GM21526 (cell line): Measurements from ENCODE around the gene FMNL2.

ENCODE experiments used
- ATAC-seq: cut with Tn5 transposase; IDR thresholded peaks from one replicate; pipeline ENCODE4 v1.9.1; 2021; ENCODE audit warnings: moderate library complexity; ENCODE audit not compliant: unreplicated experiment, low FRiP score

The FMNL2 gene

DNA sequence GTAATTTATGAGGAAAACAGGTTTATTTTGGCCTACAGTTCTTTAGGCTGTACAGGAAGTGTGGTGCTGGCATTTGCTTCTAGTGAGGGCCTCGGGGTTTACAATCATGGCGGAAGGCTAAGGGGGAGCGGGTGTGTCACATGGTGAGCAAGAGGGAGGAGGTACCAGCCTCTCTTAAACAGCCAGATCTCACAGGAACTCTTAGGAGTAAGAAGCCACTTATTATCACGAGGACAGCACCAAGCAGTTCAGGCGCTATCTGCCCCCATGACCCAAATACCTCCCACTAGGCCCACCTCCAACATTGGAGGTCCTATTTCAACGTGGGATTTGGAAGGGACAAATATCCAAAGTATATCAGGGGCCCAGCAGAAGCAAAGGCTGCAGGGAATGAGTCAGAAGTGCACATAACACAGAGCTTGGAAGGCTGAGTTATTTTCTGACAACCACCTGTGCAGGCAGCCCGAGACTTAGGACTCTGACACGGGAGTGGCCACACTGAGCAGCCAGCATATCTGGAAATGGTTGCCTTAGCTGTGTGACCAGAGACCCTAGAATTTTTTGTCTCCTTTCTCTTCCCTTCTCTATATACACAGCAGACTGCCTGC lies 211.4 kb downstream of the FMNL2 start:
- no peak for ATAC-seq

DNA sequence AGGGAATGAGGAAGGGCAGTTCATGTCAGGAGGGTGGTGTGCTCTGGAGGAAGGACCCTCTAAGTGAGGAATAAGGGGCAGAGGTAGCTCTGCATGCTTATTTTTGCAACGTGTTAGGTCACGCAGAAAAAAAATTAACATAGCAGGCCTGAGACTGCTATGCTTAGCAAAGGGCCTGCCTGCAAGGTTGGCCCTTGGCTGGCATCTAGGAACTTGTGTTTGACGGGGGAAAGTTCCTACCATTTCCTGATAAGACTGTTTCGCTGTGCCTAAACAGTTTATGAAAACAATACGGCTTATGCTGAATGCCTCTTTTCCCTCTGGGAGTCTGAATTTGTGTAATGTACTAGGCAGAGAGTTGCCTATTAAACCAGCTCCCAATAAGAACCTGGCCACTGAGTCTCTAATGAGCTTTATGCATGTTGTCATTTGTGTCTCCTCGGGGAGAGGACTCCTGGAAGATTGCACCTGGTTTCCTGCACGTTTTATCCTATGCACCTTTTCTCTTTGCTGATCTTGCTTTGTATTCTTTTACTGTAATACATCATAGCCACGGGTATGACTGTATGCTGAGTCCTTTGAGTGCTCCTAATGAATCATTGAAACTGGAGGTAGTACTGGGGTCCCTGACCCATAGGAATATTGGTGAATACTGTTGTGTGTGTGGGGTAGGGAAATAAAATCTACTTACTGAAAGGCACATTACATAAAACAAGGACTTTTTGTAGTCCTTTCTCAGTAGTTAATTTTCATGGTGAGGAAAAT lies 213.3 kb downstream of the FMNL2 start:
- no peak for ATAC-seq

DNA sequence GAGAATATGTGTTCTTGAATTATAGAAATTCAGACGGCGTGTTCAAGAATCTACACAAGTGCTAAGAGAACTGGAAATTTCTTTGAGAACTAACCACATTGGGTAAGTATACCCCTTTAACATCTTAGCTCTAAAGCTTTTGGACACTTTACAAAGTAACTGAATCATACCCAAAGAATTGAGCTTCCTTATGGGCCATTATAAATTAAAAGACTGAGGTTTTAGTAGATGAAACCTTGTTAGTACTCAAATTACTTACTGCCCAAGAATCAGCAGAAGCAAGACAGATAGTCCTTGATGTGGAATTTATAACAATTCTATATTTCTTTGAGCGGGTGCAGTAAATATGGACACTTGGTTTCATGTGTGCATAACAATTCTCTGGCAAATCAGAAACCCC lies 214.0 kb downstream of the FMNL2 start:
- no peak for ATAC-seq

DNA sequence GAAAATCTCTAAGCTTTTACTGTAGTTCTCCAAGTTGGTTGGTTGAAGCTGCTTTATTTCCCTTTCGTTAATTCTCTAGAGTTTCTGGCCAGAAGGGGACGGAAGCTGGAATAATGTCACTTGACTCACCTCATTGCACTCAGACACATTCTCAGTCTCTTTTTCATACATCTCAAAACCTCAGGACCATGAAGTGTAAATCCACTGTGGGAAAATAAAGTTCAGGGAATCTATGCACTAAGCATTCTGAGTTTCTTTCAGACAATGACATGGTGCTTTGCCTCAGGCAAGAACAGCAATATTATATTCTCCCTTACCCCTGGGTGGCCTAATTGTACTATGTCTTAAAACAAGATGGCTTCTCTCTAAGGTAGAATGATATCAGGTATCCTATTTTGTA lies 214.4 kb downstream of the FMNL2 start:
- no peak for ATAC-seq

DNA sequence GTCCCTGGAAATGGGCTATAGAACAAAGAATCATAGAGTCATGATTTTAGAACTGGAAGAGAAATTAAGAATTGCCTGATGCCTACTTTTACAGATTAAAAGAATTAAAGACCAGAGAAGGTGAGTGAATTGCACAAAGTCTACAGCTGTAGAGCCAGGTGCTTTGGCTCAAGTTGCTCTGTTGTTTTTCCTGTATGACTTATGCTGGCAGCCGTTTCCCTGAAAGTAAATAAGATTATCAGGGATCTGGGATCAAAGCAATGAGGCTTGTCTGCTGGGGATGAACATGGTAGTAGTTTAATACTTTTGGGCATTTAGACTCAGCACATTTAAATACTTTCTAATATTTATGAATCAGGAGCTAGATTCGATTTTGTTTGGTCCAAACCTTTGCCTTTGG lies 215.4 kb downstream of the FMNL2 start:
- ATAC-seq, result no peak

DNA sequence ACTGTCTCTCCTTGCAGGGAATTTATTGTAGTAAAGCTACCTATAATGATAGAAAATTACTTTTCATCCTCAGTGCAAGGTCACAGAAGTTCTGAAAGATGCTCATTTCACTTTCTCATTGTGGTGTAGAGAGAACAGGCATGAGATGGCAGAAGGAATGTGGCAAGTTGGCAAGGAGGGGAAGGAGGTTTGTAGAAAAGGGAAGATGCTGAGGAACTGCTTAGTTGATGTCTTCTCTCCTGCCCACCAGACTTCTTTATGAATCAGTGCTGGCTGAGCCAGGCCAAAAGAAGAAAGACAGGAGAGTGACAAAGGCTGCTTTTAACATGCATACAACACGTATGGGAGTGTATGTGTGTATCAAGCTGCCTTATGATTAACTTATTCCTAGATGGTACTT lies 217.9 kb downstream of the FMNL2 start:
- ATAC-seq, result no peak

DNA sequence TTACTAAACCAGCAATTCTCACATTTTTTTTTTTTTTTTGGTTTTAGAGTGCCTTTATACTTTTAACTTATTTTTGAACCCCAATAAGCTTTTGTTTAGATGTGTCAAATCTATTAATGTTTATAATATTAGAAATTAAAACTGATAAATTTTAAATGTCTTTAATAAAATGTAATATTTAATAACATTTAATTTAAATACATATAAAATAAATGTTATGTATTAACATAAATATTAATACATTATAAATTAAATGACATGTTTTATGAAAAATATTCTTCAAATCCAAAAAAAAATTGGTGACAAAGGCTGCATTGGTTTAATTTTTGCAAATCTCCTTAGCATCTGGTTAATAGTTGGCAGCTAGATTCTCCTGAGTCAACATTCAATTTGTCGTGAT lies 218.5 kb downstream of the FMNL2 start:
- ATAC-seq, result no peak

DNA sequence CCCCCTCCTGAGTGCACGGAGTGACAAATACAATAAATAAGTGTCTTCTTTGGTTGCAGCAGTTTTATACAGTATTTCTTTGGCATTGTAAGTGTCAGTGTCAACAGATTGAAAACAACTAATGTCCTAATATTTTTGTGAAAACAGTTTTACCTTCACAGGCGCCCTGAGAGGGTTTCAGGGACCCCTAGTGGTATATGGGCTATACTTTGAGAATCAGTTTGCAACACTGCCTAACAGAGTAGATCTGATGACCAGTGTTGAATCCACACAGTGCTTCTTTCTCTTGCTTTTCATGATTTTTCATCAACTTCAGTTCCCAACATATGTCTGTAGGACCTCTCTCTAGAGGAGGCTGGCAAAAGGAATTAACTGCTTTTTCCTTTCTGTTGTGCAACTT lies 220.1 kb downstream of the FMNL2 start:
- ATAC-seq, result peak; percentile 53

DNA sequence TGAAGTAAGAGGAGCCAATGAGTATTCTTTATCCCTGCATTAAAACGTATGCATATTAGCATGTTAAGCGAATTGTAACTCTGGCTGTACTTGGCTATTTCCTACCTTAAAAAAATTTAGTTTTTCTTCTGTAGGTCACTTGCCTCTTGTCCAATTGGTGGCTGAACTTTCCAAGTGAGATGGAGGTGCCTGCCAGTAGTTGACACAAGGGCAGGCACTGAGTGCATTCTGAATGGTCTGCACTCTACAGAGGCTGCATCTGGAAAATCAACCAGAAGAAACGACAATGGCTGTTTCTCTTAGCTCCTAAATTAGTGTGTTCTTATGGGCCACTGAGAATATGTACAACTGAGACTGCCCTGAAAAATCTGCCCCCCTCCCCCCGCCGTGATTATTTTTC lies 221.5 kb downstream of the FMNL2 start:
- ATAC-seq, result no peak

DNA sequence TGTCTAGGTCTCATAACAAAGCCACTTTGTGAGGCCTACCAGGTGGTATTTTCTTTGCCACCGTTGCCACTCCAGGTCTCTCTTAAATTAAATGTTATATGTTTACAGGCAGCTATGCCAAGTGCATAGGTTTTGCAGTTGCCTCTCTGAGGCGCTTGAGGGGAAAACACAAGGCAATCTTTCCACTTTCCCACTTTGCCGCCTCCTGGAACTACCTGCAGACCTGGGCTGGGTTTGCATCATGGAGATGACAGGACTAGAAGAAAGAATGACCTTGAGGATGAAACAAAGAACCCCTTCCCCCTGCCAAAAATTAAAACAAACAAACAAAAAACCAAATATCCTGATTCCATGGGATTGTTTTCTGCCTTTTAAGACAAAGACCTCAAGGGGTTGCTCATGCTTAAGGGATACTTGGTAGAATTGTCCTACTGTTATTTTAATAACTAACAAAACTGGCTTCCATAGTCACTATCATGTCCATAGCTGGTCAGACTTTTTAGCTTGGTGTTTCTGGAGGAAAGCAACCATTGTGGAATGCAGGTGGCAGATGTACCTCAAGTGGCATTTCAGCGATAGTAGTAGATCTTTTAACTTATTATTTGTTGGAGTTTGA lies 222.4 kb downstream of the FMNL2 start:
- no peak for ATAC-seq

DNA sequence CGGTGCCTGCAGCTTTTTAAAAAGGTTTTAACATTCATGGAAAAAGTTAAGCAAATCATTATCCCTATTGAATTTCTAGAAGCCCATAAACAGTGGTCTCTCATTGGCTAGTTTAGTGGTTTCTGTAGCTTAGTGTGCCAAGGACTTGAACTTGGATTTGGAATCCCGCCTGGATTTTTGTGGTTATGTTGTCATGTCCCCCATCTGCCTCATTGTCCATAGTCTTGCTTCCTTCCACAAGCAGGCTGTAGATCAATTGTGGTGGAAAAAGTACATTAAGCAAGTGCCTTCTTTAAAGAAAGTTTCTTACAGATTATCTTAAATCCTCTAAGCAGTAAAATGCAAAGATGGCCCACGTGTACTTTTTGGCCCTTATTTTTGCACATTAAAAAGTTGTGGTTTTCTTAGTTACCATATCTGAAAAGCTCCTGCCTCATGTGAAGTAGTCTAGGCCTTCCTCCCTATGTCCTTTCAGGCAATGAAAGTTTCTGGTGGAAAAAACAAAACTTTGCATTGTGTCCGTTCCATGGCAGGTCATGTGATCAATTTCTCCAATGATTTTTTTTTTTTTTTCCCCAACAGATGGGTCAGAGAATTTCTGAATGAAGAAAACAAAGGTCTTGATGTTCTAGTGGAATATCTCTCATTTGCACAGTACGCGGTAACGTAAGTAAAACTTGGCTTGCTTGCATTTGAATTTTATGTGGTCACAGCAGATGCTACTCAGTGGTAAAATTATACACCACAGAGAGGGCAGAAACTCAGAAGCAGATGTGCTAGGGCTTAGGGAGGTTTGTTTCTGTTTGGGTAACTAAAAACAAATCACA lies 223.4 kb downstream of the FMNL2 start:
- peak; percentile 69 for ATAC-seq

DNA sequence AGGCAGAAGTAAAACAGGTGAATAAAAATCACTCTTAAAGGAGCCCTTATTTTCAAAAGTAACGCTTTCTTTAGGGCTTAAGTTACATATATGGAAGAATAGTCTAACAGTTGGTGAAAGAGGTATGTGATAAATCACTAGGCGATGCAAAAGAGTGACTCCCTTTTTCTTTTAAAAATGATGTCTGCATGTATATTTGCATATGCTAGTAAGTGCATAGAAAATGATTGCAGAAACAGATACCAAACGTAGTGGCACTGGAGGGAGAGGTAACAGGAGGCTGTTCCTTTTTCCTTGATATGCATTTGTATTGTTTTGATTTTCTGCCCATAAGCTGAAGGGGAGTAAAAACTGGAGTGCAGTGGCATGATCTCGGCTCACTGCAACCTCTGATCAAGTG lies 224.0 kb downstream of the FMNL2 start:
- peak; percentile 19 for ATAC-seq

DNA sequence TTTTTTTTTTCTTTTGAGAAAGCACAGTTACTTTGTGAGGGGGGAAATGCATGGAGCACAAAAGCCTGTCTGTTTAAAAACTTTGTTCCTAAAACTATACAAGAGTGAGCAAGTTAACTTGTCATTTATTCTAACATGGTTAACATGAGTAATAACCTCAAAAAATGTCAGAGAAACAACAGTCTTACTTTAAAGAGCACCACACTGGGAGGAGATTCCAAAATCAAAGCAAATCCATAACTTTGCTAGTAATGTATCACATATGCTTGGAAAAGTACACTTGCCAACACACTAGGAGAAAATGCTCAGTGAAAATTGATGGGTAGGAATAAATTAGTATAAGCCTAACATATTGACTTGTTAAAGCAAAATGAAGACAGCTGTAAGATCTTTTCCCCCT lies 225.2 kb downstream of the FMNL2 start:
- ATAC-seq, result no peak

DNA sequence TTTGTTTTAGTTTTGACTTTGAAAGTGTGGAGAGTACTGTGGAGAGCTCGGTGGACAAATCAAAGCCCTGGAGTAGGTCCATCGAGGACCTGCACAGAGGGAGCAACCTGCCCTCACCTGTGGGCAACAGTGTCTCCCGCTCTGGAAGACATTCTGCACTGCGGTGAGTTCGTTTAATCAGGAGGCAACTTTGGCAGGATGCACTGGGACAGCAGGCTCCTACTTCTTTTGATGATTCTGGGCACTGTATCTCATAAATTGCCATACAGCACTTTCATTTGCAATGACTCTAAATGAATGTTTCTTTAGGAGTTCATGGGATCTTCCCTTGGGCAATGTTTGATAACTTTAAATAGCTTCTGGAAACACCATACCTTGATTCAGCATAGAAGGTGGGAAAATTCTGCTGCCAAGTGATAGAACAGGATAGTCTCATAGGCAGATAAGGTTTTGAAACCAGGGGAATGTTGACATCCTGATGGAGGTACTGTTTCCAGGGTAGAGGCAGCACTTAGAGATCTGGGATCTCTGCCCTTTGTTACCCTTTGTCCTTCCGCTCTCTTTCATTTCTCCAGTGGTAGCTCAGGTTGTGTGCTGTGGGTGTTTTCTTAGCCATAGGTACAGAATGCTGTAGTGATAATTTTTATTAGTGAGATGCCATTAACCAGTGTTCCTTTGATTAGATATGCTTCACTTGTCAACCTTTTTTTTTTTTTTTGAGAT lies 226.1 kb downstream of the FMNL2 start:
- ATAC-seq, result no peak

DNA sequence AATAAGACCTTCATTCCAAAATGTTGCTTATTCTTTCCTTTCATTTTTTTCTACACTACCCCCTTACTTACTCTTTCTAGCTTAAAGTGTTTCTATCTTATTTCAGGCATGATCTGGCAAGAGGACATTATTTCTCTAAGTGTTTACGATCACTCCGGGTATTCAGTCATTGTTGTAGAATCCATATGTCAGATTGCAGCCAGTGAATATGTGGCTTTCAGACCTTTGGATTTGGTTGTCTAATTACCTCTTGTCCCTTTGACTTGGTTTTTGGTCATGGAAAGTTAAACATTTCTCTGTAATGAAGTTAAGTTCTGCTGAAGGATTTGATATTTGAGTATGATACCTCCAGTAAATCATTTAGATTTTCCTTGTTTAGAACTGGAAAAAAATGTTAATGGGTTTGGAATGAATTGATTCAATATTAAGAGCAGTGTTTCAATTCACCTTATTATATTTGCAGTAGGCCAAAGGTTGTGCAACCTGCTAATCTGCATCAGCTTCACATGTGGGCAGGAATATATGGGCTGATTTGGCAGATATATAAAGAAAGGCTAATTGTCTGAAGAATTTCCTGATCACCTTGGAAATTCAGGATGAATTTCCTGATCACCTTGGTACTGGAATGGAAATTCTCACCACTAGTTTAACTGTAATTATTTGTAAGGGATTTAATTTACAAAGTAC lies 227.4 kb downstream of the FMNL2 start:
- no peak for ATAC-seq

DNA sequence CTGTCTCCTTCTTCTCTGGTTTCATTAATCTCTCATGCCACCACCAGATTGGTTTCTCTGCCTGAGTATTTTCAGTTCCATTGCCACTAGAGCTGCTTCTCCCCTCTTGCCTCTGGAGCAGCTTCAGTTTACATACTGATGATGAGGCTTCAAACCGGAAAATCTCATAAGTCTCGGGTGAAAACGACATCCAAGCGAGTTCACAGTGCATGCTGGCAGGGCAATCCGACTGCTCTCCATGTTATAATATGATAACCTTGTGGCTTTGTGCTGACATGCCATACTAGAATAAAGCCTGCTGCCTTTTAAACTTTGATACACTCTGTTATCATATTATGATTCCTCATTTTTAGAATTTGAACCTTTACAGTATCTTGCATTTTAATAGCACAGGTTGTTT lies 228.8 kb downstream of the FMNL2 start:
- no peak for ATAC-seq

DNA sequence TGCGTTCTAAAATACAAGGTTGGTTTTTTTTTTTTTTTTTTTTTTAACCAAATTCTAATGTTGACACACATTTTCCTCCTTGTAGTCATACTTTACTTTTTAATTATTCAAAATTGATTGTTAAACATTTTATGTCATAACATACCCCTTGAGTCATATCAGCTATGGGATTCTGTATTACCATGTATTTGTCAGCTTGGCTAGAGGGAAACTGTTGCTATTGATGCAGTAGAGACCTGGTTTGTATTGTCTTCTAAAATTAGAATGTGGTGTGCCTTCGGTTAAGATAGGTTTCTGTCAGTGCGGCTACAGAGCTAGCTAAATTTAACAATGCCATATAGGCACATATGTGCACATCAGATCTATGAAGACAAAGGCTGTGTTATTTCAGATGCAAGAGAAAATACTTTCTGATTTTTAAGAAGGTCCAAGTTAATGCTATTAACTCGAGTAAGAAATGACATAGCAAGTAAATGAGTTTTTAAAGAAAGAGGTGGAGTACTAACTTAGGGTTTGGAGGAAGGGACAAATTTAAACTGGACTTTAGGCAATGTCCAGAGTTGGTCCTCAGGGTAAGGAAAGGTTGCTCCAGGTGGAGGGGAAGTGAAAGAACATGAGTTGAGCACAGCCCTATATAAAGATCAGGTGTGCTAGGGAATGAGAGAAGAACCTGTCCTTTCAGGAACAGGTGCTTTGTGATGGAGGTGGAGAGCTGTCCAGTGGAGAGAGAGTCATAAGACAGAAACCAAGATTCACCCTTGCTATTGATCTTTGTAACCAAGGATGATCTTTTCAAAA lies 230.0 kb downstream of the FMNL2 start:
- ATAC-seq, result peak; percentile 86

DNA sequence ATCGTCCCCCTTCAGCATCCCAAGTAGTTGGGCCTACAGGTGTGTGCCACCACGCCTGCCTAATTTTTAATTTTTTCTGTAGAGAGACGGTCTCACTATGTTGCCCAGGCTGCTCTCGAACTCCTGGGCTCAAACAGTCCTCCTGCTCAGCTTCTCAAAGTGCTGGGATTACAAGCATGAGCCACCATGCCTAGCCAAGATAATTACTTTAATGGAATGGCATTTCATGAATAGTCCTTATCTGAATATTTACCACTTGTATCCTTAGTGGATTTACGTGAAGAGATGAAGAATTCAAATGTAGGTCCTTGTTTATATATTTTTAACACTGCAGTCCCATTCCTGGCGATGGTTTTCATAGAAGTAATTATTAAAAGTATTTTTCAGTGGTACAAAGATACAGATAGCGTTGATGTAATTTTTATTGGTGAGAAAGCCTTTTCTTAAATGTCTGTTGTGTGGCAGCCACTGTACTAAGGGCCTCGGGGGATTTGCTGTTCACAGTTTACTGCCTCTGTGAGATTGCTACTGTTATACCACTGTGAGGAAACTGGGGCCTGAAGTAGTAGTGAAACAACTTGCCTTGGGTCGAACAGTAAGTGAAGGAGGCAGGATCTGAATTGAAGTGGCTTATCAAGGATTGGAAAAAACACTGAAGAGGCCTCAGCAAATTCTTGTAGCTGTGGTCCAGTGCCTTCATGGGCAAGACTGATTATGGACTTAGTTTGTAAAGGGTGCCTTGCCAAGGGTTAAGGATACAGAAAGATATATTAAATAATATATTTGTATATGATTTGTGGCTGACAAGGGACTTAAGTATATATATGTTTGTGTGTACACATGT lies 231.1 kb downstream of the FMNL2 start:
- ATAC-seq, result peak; percentile 65
